Left ventricle myocardium superior (tissue), 1 donor: Measurements from ENCODE around the gene SAYSD1. TPM values are rescaled to one million over a fixed set of nuclear protein-coding genes. Genes with fewer than 3 reads are reported as not detected.

Experiments
- ATAC-seq: fragments of 200-7000 bp; cut with Tn5 transposase; one replicate; pipeline ENCODE4 v1.9.1; 2020; ENCODE audit warnings: mild to moderate bottlenecking, moderate library complexity
- DNase-seq: peaks from one replicate; pipeline ENCODE4 v3.0.0-alpha.2; 2020
- intact Hi-C: fragments of 100-400 bp; cut with micrococcal nuclease; formaldehyde crosslinking; loops from one replicate; pipeline ENCODE4 v1.11.0; 2022
- total RNA-seq: library from RNA; stranded (reverse); fragmentation: NEBNext Ultra II Directional; extraction: Animal tissue kit (Norgen Biotek cat#: 25700); gene quantifications from one replicate; pipeline ENCODE4 v1.2.1, GENCODE V29; 2021
- donor health status: DM: no; HTN: yes; CAD: no; lungs with severe emphysema.

Gene SAYSD1
- total RNA-seq, 1 donor from 2014 or later, result 12.0 TPM

- intact Hi-C loops, result no loop called here
- DNase-seq (no peak), ATAC-seq (no peak)
These were observed 31.8 kb downstream of the SAYSD1 start for GRCh38 chr6:39083231-39083634.

DNA sequence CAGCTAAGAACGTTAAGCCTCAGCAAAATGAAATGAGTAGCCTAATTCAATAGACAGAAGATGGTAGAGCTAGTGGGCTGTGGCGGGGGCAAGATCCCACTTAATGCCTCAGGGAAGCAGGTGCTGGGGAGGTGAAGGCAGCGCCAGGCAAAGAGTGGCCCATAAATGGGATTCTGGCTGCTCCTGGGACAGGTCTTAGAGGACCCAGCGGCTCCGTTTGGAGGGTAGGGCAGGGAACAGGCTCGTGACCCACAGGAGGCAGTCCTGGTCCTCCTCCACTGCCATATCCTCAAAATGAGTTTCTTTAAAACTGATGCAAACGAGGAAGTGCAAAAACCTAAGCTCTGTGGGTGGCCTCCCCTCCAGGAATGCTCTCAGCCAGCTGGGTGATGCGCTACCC lies 32.7 kb downstream of the SAYSD1 start:
- intact Hi-C loops, result no loop called here
- ATAC-seq (no peak), DNase-seq (no peak)

DNA sequence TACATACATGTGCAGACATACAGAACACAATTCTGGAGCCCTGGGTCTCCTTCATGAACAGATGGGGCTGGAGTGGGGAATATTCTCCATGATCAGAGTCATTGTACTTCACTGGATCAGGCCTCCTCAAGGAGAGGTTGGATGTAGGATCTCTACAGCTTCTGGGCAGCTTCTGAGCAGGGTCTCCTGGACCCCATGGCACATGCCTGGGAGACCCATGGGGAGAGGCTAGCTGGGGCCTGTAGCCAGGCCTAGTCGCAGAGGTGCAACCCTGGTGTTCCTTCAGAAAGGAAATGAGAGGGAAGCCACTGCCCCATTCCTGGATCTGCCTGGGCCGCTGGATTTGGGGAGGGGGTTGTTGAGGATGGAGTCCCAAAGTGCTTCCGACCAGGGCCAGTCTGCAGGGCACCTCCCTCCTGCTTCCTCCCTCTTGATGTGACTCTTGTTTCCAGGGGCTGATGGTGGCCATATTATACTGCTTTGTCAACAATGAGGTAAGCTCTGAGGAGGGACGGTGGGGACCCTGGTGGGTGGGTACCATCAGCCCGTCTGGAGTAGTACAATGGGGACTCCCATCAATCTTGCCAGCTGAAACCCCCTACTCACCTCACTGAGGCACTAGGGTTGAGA lies 34.6 kb downstream of the SAYSD1 start:
- ATAC-seq, result no peak
- intact Hi-C loops, result no loop called here

GRCh38 chr6:39079197-39080125 lies 35.5 kb downstream of the SAYSD1 start:
- DNase-seq (no peak), ATAC-seq (no peak)
- intact Hi-C loops, result no loop called here

More for the DNA sequence above, 34.6 kb downstream of the SAYSD1 start:
- DNase-seq, result no peak

- no peak for ATAC-seq
- no peak for DNase-seq
- intact Hi-C loops, result no loop called here
These were observed 36.3 kb downstream of the SAYSD1 start for GRCh38 chr6:39078695-39079094.

- DNase-seq (no peak), ATAC-seq (no peak)
- intact Hi-C loops, result no loop called here
These were observed 36.9 kb downstream of the SAYSD1 start for GRCh38 chr6:39077882-39078594.

GRCh38 chr6:39076623-39077535 lies 38.1 kb downstream of the SAYSD1 start:
- intact Hi-C loops, result no loop called here
- no peak for ATAC-seq
- no peak for DNase-seq

DNA sequence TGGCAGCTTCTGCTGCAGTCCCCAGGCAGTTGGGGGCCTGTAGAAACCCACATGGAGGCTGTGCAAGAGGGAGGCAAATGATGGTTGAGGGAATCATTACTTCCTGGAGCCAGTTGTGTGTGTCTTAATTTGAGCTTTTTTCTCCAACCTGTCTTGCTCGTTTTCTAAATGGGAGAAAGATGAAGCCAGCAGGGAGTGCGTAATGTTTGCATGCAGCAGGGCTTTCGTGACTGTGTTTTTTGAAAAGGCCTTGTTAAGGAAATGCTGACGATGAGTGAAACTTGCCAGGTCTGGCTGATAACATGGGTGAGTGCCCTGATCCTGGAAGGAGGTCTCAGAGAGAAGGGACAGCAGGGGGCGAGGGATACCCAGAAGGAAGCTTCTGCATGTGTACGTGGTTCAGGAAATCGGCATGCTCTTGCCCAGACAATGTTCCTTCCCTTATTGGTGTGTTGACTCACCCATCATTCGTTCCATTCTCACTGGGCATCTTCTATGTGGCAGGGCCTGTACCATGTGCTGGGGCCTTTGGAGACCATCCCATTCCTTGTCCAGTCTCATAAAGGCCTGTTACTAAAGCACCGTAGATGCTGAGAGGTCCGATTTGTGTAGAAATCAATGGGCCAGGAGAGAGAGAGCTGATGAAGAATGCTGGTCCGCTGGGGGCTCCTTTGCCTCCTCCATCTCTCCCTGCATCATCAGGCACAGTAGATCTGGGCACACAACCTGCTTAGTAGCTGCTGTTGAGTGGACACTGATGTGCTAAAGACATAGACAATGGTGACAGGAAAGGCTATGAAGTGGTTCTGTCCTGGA lies 39.0 kb downstream of the SAYSD1 start:
- DNase-seq (no peak), ATAC-seq (no peak)
- intact Hi-C loops, result no loop called here

DNA sequence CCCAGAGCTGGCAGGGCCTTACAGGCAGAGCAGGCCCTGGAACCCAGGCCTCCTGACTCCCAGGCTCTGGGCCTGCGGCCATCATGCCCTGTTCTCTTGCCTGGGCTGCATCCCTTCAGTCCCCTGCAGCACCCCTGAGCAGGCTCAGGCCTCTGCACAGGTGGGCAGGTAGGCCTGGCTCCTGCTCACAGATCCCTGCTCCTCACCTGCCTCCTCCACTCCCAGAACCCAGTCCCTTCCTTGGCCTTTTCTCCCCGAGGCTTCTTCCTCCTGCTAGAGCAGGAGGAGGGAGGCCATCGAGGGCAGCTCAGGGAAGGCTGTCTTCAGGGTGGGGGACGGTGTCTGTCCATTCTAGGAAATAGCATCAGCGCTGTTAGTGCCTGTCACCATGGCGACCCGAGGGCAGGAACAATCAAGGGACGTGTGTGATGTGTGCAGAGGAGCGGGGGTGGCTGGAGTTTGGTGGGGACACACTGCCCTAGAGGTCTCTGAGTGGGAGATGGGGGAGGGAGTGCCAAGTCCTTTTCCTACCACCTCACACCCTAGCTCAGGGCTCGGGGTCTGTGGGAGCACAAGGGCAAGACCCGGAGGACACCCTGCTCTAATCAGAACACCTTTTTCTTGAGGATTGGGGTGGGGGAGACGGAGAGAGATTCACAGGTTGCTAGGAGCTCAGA lies 39.8 kb downstream of the SAYSD1 start:
- no peak for ATAC-seq
- intact Hi-C loops, result no loop called here
- DNase-seq, result no peak

DNA sequence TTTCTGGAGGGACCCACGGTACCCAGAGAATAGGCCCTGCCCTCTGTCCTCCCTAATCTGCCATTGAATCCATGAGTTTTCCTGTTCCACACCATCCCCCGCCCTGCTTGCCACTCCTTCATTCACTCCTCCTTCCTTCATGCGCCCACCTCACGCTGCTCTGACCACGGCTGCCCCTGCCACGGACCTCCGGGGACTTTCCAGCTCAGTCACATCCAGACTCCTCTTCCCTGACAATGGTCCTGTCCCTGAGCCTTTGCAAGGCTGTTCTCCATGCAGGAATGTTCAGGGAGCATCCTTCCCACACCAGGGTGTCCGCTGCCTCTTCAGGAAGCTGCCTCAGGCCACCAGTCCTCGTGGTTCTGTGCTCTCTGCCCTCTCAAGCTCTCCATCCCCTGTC lies 40.5 kb downstream of the SAYSD1 start:
- intact Hi-C loops, result no loop called here
- ATAC-seq (no peak), DNase-seq (no peak)

DNA sequence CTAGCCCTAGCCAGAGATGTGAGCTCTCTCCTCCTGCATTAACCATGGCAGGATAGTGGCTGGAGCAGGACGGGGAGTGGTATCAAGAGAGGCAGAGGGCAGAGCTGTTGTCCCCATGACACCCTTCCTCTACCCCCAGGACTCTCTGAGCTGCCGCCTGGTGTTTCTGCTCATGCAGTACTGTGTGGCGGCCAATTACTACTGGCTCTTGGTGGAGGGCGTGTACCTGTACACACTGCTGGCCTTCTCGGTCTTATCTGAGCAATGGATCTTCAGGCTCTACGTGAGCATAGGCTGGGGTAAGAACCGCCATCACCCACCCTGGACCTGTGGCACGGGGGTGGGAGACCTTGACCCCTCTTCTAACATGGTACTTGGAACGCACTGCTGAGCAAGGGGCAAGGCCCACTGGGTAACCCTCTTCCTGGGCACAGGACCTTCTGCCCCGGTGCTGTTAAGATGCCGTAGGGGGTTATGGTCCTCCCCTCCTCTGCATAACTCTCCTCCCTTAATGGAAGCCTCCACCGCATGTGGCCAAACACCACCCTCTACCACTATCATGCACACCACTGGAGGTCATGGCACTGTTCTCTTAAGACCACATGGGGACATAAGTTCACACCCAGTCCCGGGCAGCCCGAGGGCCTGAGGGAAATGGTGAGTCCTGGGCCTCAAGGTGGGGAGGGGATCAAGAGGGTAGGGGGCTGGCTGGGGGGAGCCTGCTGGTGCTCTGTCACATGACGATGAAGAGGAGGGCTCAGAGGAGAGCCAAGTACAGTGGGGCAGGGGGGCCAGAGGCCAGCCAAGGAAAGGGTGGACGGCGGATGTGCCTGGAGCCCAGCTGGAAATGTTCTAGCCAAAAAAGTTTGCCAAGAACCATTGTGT lies 41.3 kb downstream of the SAYSD1 start:
- DNase-seq, result no peak
- intact Hi-C loops, result no loop called here
- no peak for ATAC-seq

GRCh38 chr6:39072830-39073229 lies 42.2 kb downstream of the SAYSD1 start:
- DNase-seq (no peak), ATAC-seq (no peak)
- intact Hi-C loops, result no loop called here

GRCh38 chr6:39068391-39068790 lies 46.6 kb downstream of the SAYSD1 start:
- ATAC-seq (no peak), DNase-seq (no peak)
- intact Hi-C loops, result no loop called here

DNA sequence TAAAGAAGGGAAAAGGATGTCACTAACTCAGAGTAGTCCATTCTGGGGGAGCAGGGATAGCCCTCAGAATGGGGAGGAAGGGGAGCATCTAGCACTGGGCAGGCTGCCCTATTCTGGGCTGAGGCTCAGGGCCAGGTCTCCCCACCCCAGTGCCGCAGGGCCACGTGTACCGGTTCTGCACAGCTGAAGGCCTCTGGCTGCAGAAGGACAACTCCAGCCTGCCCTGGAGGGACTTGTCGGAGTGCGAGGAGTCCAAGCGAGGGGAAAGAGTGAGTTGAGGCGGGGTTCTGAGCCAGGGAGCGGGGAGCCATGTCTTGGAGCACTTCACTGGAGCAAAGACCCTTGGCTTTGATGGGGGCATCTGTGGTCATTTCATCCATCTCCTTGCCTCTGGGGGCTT lies 49.4 kb downstream of the SAYSD1 start:
- ATAC-seq (no peak), DNase-seq (no peak)
- intact Hi-C loops, result no loop called here

DNA sequence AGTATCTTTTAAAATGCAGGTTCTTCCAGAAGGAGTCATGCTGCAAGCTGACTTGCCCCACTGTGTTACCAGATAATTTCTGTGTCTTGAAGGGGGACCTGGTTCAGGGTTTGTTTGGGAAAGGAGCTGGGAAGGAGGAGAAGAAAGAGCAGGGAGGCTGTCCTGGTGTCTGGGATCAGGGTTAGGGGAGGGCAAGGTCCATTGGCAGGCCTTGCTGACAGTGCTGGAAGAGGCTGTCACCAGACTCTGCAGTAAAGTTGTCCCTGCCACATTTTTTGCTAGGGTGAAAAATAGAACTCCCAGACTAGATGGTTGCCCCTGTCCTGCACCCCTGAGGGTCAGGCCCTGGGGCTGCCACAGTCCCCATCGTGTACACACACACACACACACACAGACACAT lies 51.5 kb downstream of the SAYSD1 start:
- ATAC-seq (peak; percentile 76), DNase-seq (no peak)
- intact Hi-C loops, result no loop called here

- ATAC-seq (peak; percentile 62), DNase-seq (peak; percentile 76)
- intact Hi-C loops, result no loop called here
These were observed 52.8 kb downstream of the SAYSD1 start for GRCh38 chr6:39062014-39062740.
